Erythroblast (primary cell): Measurements from ENCODE around the gene WDR5.

ENCODE experiments used
- GATA1 ChIP-seq: IDR thresholded peaks from 2 replicates; pipeline ENCODE4 v1.6.1; 2011; ENCODE audit warnings: low read depth, mild to moderate bottlenecking, control low read depth, low read length, moderate library complexity
- POLR2A ChIP-seq: IDR thresholded peaks from 2 replicates; pipeline ENCODE4 v1.6.1; 2011; ENCODE audit warnings: mild to moderate bottlenecking, low read length

- TF ChIP-seq POLR2A (no peak), GATA1 (no peak)
These were observed 34.0 kb downstream of the WDR5 start for GRCh38 chr9:134169724-134170401.
